Measurements from ENCODE around the gene ALG8.

GRCh38 chr11:78176605-78177141 is 37.2 kb upstream of the ALG8 start:
- TF ChIP-seq, protein P1, sequence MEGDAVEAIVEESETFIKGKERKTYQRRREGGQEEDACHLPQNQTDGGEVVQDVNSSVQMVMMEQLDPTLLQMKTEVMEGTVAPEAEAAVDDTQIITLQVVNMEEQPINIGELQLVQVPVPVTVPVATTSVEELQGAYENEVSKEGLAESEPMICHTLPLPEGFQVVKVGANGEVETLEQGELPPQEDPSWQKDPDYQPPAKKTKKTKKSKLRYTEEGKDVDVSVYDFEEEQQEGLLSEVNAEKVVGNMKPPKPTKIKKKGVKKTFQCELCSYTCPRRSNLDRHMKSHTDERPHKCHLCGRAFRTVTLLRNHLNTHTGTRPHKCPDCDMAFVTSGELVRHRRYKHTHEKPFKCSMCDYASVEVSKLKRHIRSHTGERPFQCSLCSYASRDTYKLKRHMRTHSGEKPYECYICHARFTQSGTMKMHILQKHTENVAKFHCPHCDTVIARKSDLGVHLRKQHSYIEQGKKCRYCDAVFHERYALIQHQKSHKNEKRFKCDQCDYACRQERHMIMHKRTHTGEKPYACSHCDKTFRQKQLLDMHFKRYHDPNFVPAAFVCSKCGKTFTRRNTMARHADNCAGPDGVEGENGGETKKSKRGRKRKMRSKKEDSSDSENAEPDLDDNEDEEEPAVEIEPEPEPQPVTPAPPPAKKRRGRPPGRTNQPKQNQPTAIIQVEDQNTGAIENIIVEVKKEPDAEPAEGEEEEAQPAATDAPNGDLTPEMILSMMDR (optimal IDR thresholded peaks at IDR 0.05 in 1 of 3, IDR thresholded peaks at IDR 0.05 in 1 of 3, conservative IDR thresholded peaks at IDR 0.05 in 1 of 3; ENCODE audit: extremely low read depth in 1 of 3, insufficient read depth in 2 of 3, low read length in 3 of 3), result no peak
- no peak for TF ChIP-seq EZH2 (IDR thresholded peaks at IDR 0.05; ENCODE audit: low read length)

Measured in keratinocyte (primary cell).